HEK293T (cell line): ENCODE results near the gene LIMCH1.
"Not testable (repeated sequence)": the region's sequence is repeated elsewhere in the genome, so short reads cannot be mapped to it uniquely, and the experiment has no call there.

Source experiments
- CTCF ChIA-PET: fragments of 350-600 bp; formaldehyde crosslinking; extraction: SDS; loops from one replicate; lab custom pipeline; 2021; ENCODE audit warnings: antibody characterized with exemption, inconsistent platforms; lab: Yijun Ruan, JAX
- POLR2A ChIA-PET: fragments of 350-600 bp; formaldehyde crosslinking; extraction: SDS; loops from one replicate; lab custom pipeline; 2020; ENCODE audit warnings: antibody characterized with exemption, inconsistent platforms; lab: Yijun Ruan, JAX
- DNase-seq: peaks from one replicate; pipeline ENCODE4 v3.0.0; 2012; ENCODE audit warnings: mixed read lengths; ENCODE audit errors: extremely low spot score
- ARNT ChIP-seq: fragments of 450-650 bp; IDR thresholded peaks from 2 replicates; pipeline ENCODE4 v1.6.1; 2017; ENCODE audit warnings: mild to moderate bottlenecking
- BHLHE40 ChIP-seq: fragments of 450-650 bp; IDR thresholded peaks from 2 replicates; pipeline ENCODE4 v1.6.1; 2016; ENCODE audit warnings: mild to moderate bottlenecking, moderate library complexity, borderline replicate concordance
- CTBP1 ChIP-seq: fragments of 450-650 bp; IDR thresholded peaks from 2 replicates; pipeline ENCODE4 v1.6.1; 2016; ENCODE audit warnings: borderline replicate concordance
- ELF4 ChIP-seq: fragments of 450-650 bp; IDR thresholded peaks from 2 replicates; pipeline ENCODE4 v1.6.1; 2017; ENCODE audit warnings: antibody characterized with exemption
- FOXA1 ChIP-seq: fragments of 450-650 bp; IDR thresholded peaks from 2 replicates; pipeline ENCODE4 v1.6.1; 2016; ENCODE audit warnings: mild to moderate bottlenecking
- FOXK2 ChIP-seq: fragments of 450-650 bp; IDR thresholded peaks from 2 replicates; pipeline ENCODE4 v1.6.1; 2016; ENCODE audit warnings: mild to moderate bottlenecking
- FOXM1 ChIP-seq: fragments of 450-650 bp; IDR thresholded peaks from 2 replicates; pipeline ENCODE4 v1.6.1; 2017; ENCODE audit warnings: mild to moderate bottlenecking, borderline replicate concordance
- HDGF ChIP-seq: fragments of 450-650 bp; IDR thresholded peaks from 2 replicates; pipeline ENCODE4 v1.6.1; 2017; ENCODE audit warnings: antibody characterized with exemption, borderline replicate concordance
- L3MBTL2 ChIP-seq: fragments of 450-650 bp; conservative IDR thresholded peaks from 2 replicates; pipeline ENCODE4 v1.6.1; 2016; ENCODE audit warnings: mild to moderate bottlenecking
- LEF1 ChIP-seq: fragments of 450-650 bp; IDR thresholded peaks from 2 replicates; pipeline ENCODE4 v1.6.1; 2017; ENCODE audit warnings: mild to moderate bottlenecking, borderline replicate concordance
- NFRKB ChIP-seq: fragments of 450-650 bp; IDR thresholded peaks from 2 replicates; pipeline ENCODE4 v1.6.1; 2016; ENCODE audit warnings: mild to moderate bottlenecking, moderate library complexity
- PKNOX1 ChIP-seq: fragments of 450-650 bp; IDR thresholded peaks from 2 replicates; pipeline ENCODE4 v1.6.1; 2016
- SP1 ChIP-seq: fragments of 450-650 bp; IDR thresholded peaks from 2 replicates; pipeline ENCODE4 v1.6.1; 2017
- SUZ12 ChIP-seq: fragments of 450-650 bp; IDR thresholded peaks from 2 replicates; pipeline ENCODE4 v1.6.1; 2016; ENCODE audit warnings: mild to moderate bottlenecking
- TARDBP ChIP-seq: fragments of 450-650 bp; IDR thresholded peaks from 2 replicates; pipeline ENCODE4 v1.6.1; 2016
- ZNF384 ChIP-seq: fragments of 450-650 bp; IDR thresholded peaks from 2 replicates; pipeline ENCODE4 v1.6.1; 2016

Gene LIMCH1

GRCh38 chr4:41734371-41734770, 196.4 kb downstream of the LIMCH1 start:
- ChIA-PET CTCF (no interaction called here), POLR2A (no interaction called here)
- no peak for DNase-seq
- TF ChIP-seq HDGF (no peak), ELF4 (no peak), SUZ12 (no peak), CTBP1 (no peak), SP1 (no peak), TARDBP (no peak), FOXA1 (no peak)

GRCh38 chr4:41737491-41737890, 199.5 kb downstream of the LIMCH1 start:
- CTCF ChIA-PET, DNase-seq, POLR2A ChIA-PET: not testable (repeated sequence)

DNA sequence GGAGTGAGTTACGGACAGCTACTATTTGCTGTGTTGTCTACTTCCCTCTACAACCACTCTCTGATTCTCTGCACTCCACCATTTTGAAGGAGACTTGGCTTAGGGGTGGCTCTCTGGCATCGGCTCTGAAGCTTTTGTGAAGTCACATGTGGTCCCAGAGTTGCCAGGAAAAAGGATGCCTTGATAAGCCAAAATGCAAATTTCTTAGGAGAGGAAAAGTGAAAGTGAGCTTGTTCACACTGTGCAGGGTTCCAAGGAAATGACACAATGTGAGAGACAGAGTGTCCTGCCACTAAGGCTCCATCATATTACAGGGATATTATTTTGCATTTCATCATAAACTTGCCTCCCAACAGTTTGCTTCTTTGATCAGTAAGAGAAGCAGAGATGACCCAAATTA, 203.4 kb downstream of the LIMCH1 start:
- TF ChIP-seq FOXM1 = no peak
- no peak for TF ChIP-seq L3MBTL2
- no peak for TF ChIP-seq HDGF
- TF ChIP-seq LEF1 = no peak
- TF ChIP-seq ZNF384 = no peak
- no peak for TF ChIP-seq TARDBP
- TF ChIP-seq FOXK2 = no peak
- no peak for TF ChIP-seq ELF4
- TF ChIP-seq FOXA1 = no peak
- no peak for TF ChIP-seq ARNT
- TF ChIP-seq SUZ12 = no peak
- TF ChIP-seq BHLHE40 = no peak
- TF ChIP-seq CTBP1 = no peak
- no peak for TF ChIP-seq SP1
- no peak for TF ChIP-seq PKNOX1
- no peak for TF ChIP-seq NFRKB
- ChIA-PET CTCF (no interaction called here), POLR2A (no interaction called here)
- DNase-seq = no peak

GRCh38 chr4:41744572-41745291, 206.8 kb downstream of the LIMCH1 start:
- DNase-seq = no peak
- TF ChIP-seq HDGF (no peak), ARNT (no peak), LEF1 (no peak)
- CTCF ChIA-PET = no interaction called here
- POLR2A ChIA-PET = no interaction called here

GRCh38 chr4:41745292-41746024, 207.5 kb downstream of the LIMCH1 start:
- POLR2A ChIA-PET = no interaction called here
- no peak for DNase-seq
- CTCF ChIA-PET = no interaction called here
- TF ChIP-seq FOXM1 = no peak
- no peak for TF ChIP-seq SUZ12
- TF ChIP-seq ELF4 = no peak
- TF ChIP-seq CTBP1 = no peak
- TF ChIP-seq HDGF = no peak
- no peak for TF ChIP-seq FOXK2

GRCh38 chr4:41746025-41746439, 208.1 kb downstream of the LIMCH1 start:
- CTCF ChIA-PET = no interaction called here
- POLR2A ChIA-PET = no interaction called here
- DNase-seq = no peak
- TF ChIP-seq ELF4 = no peak
- TF ChIP-seq ARNT = no peak
- no peak for TF ChIP-seq SP1
- no peak for TF ChIP-seq FOXA1
- TF ChIP-seq ZNF384 = no peak
- no peak for TF ChIP-seq CTBP1
- TF ChIP-seq TARDBP = no peak
- no peak for TF ChIP-seq SUZ12
- no peak for TF ChIP-seq L3MBTL2
- no peak for TF ChIP-seq HDGF
- no peak for TF ChIP-seq LEF1
- no peak for TF ChIP-seq BHLHE40
- no peak for TF ChIP-seq FOXK2
- TF ChIP-seq FOXM1 = no peak
- TF ChIP-seq PKNOX1 = no peak
- TF ChIP-seq NFRKB = no peak
